ENCODE measurements around the gene SLC26A3.

DNA sequence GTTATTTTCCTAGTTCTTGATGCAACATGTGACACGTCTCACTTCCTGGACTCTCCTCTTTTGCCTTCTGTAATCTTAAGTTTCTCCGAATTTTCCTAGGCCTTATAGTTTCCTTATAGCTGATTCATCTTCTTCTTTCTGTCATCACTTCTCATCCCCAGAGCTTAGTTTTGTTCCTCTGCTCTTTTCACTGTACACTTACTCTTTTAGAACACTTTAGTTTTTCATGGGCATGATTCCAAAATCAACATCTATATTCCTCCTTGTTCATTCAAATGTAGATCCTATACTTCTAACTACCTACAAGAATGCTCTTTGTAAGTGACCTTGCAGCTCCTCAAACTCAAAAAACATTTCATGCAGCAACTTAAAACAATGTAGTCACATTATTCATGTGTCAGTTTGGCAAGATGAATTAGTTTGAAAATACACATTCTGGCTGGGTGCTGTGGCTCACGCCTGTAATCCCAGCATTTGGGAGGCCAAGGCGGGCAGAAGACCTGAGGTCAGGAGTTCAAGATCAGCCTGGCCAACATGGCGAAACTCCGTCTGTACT, 13.1 kb upstream of the SLC26A3 start:
- TF ChIP-seq EZH2 (IDR thresholded peaks at IDR 0.05; ENCODE audit: borderline replicate concordance, low read length) (no peak), CTCF (IDR thresholded peaks at IDR 0.05; ENCODE audit: low read length) (no peak)

All from OCI-LY1 (cell line).